H1 (cell line): ENCODE measurements around the gene SMIM32. TPM values are rescaled to one million over a fixed set of nuclear protein-coding genes. Genes with fewer than 3 reads are reported as not detected.

Experiments used
- CTBP2 ChIP-seq: IDR thresholded peaks from 2 replicates; pipeline ENCODE4 v1.7.0; 2011; ENCODE audit warnings: borderline replicate concordance, mild to moderate bottlenecking, moderate library complexity, mixed read lengths, low read length; ENCODE audit not compliant: insufficient read depth, insufficient read length
- SP1 ChIP-seq: IDR thresholded peaks from 2 replicates; pipeline ENCODE4 v1.6.1; 2011; ENCODE audit warnings: low read depth, low read length
- polyA plus RNA-seq, 7 experiments: library from polyadenylated mRNA; depleted of rRNA in 3 of 7; stranded (reverse) in 5 of 7; unstranded in 2 of 7; fragments of >200 nt in 5 of 7; fragments of 200-250 nt in 2 of 7; gene quantifications; 1 replicate in 5 of 7; 2 replicates in 1 of 7; 4 replicates in 1 of 7; pipeline versions ENCODE4 v1.2.1 to v1.2.3, GENCODE V29; 2011 to 2013; ENCODE audit warnings: missing spikeins in 2 of 7, mixed read lengths in 2 of 7
- total RNA-seq: library from RNA; stranded (reverse); fragmentation: NEBNext Ultra II Directional; extraction: Animal tissue kit (Norgen Biotek cat#: 25700); gene quantifications from 2 replicates; pipeline ENCODE4 v1.2.1, GENCODE V29; 2021

Gene SMIM32
- total and polyA plus RNA-seq, 2 of the 8 experiments (the other 6 are each of a cell fraction or from before 2014, with no cell fraction given), result 0.09 to 0.22 TPM

DNA sequence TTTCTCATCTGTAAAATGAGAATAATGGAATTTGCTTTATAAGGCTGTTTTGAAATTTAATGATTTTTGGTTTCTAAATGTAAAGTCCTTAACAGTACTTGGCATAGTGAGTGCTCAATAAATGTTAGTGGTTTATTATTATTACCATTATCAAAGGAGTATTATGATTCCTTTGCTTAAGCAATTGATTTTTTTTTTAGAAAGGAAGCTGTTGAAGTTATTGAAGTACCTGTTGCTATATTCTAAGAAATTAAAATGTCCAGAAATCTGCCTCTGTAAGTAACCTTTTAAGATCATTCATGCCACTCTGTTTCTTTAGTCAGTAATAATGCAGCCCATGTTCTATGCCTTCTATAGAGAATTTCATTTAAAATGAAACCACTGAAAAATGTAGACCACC, 45.3 kb downstream of the SMIM32 start (continued):
- TF ChIP-seq SP1 (no peak), CTBP2 (no peak)
